C4-2B (cell line): ENCODE data around the gene S1PR3.

ENCODE experiments used
- CTCF ChIP-seq: fragments of 450-650 bp; conservative IDR thresholded peaks from 2 replicates; pipeline ENCODE4 v1.5.1; 2017; ENCODE audit warnings: mild to moderate bottlenecking
- ZFX ChIP-seq: fragments of 450-650 bp; IDR thresholded peaks from 2 replicates; pipeline ENCODE4 v1.6.1; 2017

- TF ChIP-seq CTCF (no peak), ZFX (no peak)
Measured at GRCh38 chr9:89011683-89012082, 20.4 kb downstream of the S1PR3 start.
